HG03103 (cell line): ENCODE data around the gene TAS2R14.

Source experiments
- ATAC-seq: cut with Tn5 transposase; IDR thresholded peaks from one replicate; pipeline ENCODE4 v1.9.1; 2021; ENCODE audit warnings: low read depth; ENCODE audit not compliant: unreplicated experiment

Gene TAS2R14

DNA sequence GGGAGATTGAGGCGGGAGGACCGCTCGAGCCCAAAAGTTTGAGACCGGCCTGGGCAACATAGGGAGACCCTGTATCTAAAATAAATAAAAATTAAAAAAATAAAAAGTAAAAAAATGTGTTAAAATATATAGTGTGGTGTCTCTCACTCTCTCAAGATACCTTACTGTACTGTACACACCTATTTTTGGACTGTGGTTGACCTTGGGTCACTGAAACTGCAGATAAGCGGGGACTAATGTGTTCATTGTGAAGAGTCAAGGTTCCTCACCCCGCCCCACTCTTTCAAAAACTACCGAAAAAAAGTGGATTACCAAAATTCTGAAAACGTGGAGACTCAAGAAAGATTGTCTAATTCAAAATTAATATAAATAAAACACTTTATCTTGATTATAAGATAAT, 28.7 kb downstream of the TAS2R14 start:
- no peak for ATAC-seq

DNA sequence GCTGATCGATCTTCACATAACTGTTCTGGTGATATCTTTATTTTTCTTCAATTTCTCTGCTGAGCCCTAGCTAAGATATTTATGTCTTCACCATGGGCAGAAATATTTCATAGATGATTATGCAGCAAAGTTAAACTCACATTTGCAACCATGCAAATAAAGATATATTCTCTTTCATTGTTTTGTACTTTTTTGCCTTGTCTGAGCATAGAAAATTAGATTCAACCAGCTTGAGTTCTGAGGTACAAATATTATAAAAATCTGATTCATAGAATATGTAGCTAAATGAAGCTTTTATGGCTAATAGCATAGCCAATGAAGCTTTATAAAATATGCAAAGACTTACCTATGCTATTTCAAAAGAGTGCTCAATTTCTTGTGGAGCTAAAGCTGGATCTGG, 29.6 kb downstream of the TAS2R14 start, which contains the start of gene TAS2R13:
Gene TAS2R13 (minus strand): TSS at position 101 of the 400 bp plus-strand sequence. CDS start 264 bp downstream, outside the sequence.
- no peak for ATAC-seq

DNA sequence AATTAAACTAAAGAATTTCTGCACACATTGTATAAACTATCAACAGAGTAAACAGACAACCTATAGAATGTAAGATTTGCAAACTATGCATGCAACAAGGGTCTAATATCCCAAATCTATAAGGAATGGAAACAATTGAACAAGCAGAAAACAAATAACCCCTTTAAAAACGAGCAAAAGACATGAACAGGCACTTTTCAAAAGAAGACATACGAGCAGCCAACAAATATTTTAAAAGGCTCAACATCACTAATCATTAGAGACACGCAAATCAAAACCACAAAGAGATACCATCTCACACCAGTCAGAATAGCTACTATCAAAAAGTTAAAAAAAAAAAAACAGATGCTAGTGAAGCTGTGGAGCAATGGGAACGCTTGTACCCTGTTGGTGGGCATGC, 34.4 kb downstream of the TAS2R14 start:
- ATAC-seq, result no peak

DNA sequence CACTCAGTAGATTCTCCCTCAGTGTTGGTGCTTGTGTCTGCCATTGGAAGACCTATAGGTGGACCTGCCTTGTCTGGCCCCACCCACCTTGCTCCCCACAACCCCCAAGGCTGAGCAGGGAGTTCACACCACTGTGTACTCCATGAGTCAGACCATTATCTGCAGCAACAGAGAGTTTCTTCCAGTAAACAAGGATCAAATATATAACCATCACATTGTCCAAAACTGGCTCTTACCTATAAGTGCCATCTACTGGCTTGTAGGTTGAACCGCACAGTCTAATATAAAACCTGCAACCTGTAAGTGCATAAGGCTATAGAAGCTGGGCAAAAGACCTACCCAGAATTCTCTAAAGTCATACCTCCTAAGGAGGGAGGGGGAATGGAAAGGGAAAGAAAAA, 37.6 kb downstream of the TAS2R14 start:
- ATAC-seq, result no peak

DNA sequence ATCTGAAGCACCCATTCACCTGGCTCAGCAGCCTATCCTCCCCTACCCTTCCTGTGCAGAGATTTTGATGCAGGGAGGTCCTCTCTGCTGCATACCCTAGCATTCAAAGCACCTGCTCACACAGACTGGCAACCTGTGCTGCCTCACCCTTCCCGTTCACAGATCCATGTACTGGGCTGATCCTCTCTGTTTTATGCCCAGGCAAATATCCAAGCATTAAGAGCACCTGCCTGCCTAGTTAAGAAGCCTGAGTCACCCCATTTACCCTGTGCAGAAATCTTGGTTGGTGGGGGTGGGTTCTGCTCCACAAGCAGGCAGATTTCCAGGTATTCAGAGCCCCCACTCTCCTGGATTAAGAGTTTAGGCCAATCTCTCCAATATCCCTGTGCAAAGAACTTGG, 38.1 kb downstream of the TAS2R14 start:
- ATAC-seq, result no peak

DNA sequence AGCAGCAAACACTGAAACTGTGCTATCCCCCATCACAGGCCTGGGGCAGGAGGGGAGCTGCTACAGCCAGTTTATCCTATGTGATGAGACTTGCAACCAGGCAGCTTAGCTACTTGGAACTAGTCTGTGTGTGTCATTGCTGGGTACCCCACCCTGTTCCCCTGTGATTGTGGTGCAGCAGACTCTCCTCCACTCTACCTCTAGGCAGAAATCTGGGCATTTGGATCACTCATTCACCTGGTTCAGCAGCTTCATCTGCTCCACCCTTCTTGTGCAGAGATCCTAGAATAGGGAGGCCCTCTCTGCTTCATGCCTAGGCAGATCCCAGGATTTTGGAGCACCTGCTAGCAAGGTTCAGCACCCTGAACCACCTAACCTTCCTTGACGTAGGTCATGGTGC, 38.5 kb downstream of the TAS2R14 start:
- no peak for ATAC-seq

DNA sequence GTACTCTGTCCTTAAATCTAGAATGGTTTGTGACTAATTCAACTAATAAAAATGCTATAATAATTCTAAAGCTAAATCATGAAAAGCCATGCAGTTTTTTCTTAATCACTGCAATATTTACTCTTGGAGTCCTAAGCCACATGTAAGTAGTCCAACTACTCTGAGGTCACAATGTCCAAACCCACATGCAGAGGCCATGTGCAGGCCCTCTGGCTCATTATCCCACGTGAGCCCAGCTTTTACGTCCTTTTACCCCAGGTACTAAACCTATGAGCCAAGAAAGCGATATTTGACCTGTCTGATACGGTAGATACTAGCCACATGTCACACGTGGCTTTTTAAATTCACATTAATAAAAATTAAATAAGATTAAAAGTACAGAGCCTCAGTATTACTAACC, 42.2 kb downstream of the TAS2R14 start:
- no peak for ATAC-seq

DNA sequence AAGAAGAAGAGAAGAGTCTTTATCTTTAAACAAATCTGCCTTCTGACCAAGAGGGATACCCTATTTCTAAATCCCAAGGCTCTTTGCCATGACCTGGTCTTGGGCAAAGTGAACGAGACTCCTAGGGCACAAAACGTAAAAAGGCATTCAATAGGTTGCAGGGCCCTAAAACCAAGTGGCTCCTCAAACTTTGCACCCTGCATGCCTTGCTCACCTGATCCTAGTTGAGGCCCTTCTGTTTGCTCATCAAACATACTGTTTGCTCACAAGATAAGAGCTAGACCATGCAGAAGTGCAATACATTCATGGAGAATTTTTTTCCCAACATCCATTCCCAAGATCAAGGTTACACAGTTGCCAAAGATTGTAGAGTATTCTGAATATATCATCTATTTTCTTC, 47.1 kb downstream of the TAS2R14 start:
- ATAC-seq, result no peak

DNA sequence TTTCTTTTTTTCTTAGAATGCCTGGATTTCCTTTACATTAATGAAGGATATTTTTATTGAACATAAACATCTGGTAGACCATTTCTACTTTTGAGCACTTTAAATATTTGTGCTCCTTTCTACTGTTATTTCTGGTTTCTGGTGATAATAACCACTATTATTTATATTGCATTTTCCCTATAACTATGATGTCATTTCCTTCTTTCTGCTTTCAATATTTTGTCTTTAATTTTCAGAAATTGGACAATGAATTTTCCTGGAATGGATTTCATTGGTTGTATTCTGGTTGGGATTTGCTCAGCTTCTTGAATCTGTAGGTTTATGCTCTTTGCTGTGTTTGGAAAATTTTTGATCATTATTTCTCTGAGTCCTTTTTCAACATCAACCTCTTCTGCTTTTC, 49.8 kb downstream of the TAS2R14 start:
- no peak for ATAC-seq
